ENCODE data around the gene RBM25.

RBM25 gene

GRCh38 chr14:73055251-73055650, 3.1 kb upstream of the RBM25 start:
- Mint-ChIP-seq H3K36me3 (ENCODE audit: low read depth) (peaks cover 6% of the 10 kb centered on the region), H3K27me3 (no peaks in the 10 kb centered on the region), H3K4me1 (peaks cover 15% of the 10 kb centered on the region), H3K27ac (no peak overlapping the region), H3K4me3 (no peak overlapping the region), H3K9me3 (no peaks in the 10 kb centered on the region)
- no peak for DNase-seq
- ATAC-seq: no peak

- no peak for ATAC-seq
- Mint-ChIP-seq H3K36me3 (ENCODE audit: low read depth) (peaks cover 25% of the 10 kb centered on the region), H3K4me3 (no peak overlapping the region), H3K4me1 (peaks cover 39% of the 10 kb centered on the region), H3K27me3 (no peaks in the 10 kb centered on the region), H3K27ac (no peak overlapping the region), H3K9me3 (no peaks in the 10 kb centered on the region)
- no peak for DNase-seq
Observed at GRCh38 chr14:73057944-73058223, 450 bp upstream of the RBM25 start.

GRCh38 chr14:73058922-73059673, 764 bp downstream of the RBM25 start:
- peak; percentile 3 for ATAC-seq
- Mint-ChIP-seq H3K9me3 (no peaks in the 10 kb centered on the region), H3K36me3 (ENCODE audit: low read depth) (peaks cover 35% of the 10 kb centered on the region), H3K27me3 (no peaks in the 10 kb centered on the region), H3K4me3 (no peak overlapping the region), H3K27ac (no peak overlapping the region), H3K4me1 (peaks cover 49% of the 10 kb centered on the region)
- no peak for DNase-seq

GRCh38 chr14:73069585-73069984, 11.3 kb downstream of the RBM25 start:
- Mint-ChIP-seq H3K27ac (no peak overlapping the region), H3K4me1 (peaks cover 23% of the 10 kb centered on the region)

GRCh38 chr14:73091044-73091443, 32.7 kb downstream of the RBM25 start:
- no peak overlapping the region for H3K4me3 Mint-ChIP-seq
- peaks cover 49% of the 10 kb centered on the region for H3K36me3 Mint-ChIP-seq (ENCODE audit: low read depth)
- H3K4me1 Mint-ChIP-seq: peaks cover 5% of the 10 kb centered on the region
- H3K9me3 Mint-ChIP-seq: no peaks in the 10 kb centered on the region
- H3K27me3 Mint-ChIP-seq: no peaks in the 10 kb centered on the region
- ATAC-seq (no peak), DNase-seq (no peak)
- no peak overlapping the region for H3K27ac Mint-ChIP-seq

More at GRCh38 chr14:73069585-73069984, 11.3 kb downstream of the RBM25 start:
- no peaks in the 10 kb centered on the region for H3K27me3 Mint-ChIP-seq
- ATAC-seq (no peak), DNase-seq (no peak)
- H3K9me3 Mint-ChIP-seq: no peaks in the 10 kb centered on the region
- peaks cover 42% of the 10 kb centered on the region for H3K36me3 Mint-ChIP-seq (ENCODE audit: low read depth)
- no peak overlapping the region for H3K4me3 Mint-ChIP-seq

- Mint-ChIP-seq H3K36me3 (ENCODE audit: low read depth) (peaks cover 34% of the 10 kb centered on the region), H3K9me3 (no peaks in the 10 kb centered on the region), H3K4me3 (no peak overlapping the region), H3K27me3 (no peaks in the 10 kb centered on the region), H3K27ac (no peak overlapping the region), H3K4me1 (no peaks in the 10 kb centered on the region)
- ATAC-seq (no peak), DNase-seq (no peak)
Observed at GRCh38 chr14:73097421-73097820, 39.1 kb downstream of the RBM25 start.

- no peak overlapping the region for H3K27ac Mint-ChIP-seq
- peaks cover 36% of the 10 kb centered on the region for H3K36me3 Mint-ChIP-seq (ENCODE audit: low read depth)
- no peak for DNase-seq
- H3K27me3 Mint-ChIP-seq: no peaks in the 10 kb centered on the region
- H3K4me1 Mint-ChIP-seq: no peaks in the 10 kb centered on the region
- H3K9me3 Mint-ChIP-seq: no peaks in the 10 kb centered on the region
- H3K4me3 Mint-ChIP-seq: no peak overlapping the region
- no peak for ATAC-seq
Observed at GRCh38 chr14:73100334-73100733, 42.0 kb downstream of the RBM25 start.

GRCh38 chr14:73102806-73103497, 44.6 kb downstream of the RBM25 start:
- Mint-ChIP-seq H3K27ac (peak overlapping the region; percentile 0), H3K27me3 (no peaks in the 10 kb centered on the region), H3K9me3 (no peaks in the 10 kb centered on the region), H3K4me1 (no peaks in the 10 kb centered on the region), H3K36me3 (ENCODE audit: low read depth) (peaks cover 44% of the 10 kb centered on the region), H3K4me3 (no peak overlapping the region)
- DNase-seq (no peak), ATAC-seq (no peak)

GRCh38 chr14:73105050-73105449, 46.7 kb downstream of the RBM25 start:
- DNase-seq (no peak), ATAC-seq (no peak)
- H3K27ac Mint-ChIP-seq: no peak overlapping the region
- no peak overlapping the region for H3K4me3 Mint-ChIP-seq
- no peaks in the 10 kb centered on the region for H3K9me3 Mint-ChIP-seq
- peaks cover 49% of the 10 kb centered on the region for H3K36me3 Mint-ChIP-seq (ENCODE audit: low read depth)
- no peaks in the 10 kb centered on the region for H3K27me3 Mint-ChIP-seq
- no peaks in the 10 kb centered on the region for H3K4me1 Mint-ChIP-seq

- H3K4me3 Mint-ChIP-seq: no peak overlapping the region
- H3K27me3 Mint-ChIP-seq: no peaks in the 10 kb centered on the region
- H3K9me3 Mint-ChIP-seq: no peaks in the 10 kb centered on the region
- H3K36me3 Mint-ChIP-seq (ENCODE audit: low read depth): peaks cover 48% of the 10 kb centered on the region
- no peaks in the 10 kb centered on the region for H3K4me1 Mint-ChIP-seq
- no peak for DNase-seq
- H3K27ac Mint-ChIP-seq: peak overlapping the region; percentile 19
- no peak for ATAC-seq
Observed at GRCh38 chr14:73105727-73106126, 47.4 kb downstream of the RBM25 start.

GRCh38 chr14:73116079-73116665, 57.8 kb downstream of the RBM25 start:
- Mint-ChIP-seq H3K27me3 (no peaks in the 10 kb centered on the region), H3K36me3 (ENCODE audit: low read depth) (peaks cover 67% of the 10 kb centered on the region), H3K27ac (peak overlapping the region; percentile 36), H3K9me3 (no peaks in the 10 kb centered on the region), H3K4me3 (no peak overlapping the region), H3K4me1 (peaks cover 4% of the 10 kb centered on the region)
- no peak for DNase-seq
- no peak for ATAC-seq

- Mint-ChIP-seq H3K4me3 (no peak overlapping the region), H3K9me3 (no peaks in the 10 kb centered on the region), H3K27me3 (no peaks in the 10 kb centered on the region), H3K27ac (no peak overlapping the region), H3K36me3 (ENCODE audit: low read depth) (peaks cover 50% of the 10 kb centered on the region), H3K4me1 (no peaks in the 10 kb centered on the region)
- DNase-seq (no peak), ATAC-seq (no peak)
Observed at GRCh38 chr14:73124180-73124894, 66.0 kb downstream of the RBM25 start.

GRCh38 chr14:73125169-73125588, 66.8 kb downstream of the RBM25 start:
- Mint-ChIP-seq H3K4me1 (no peaks in the 10 kb centered on the region), H3K27ac (no peak overlapping the region), H3K4me3 (no peak overlapping the region), H3K36me3 (ENCODE audit: low read depth) (peaks cover 41% of the 10 kb centered on the region), H3K27me3 (no peaks in the 10 kb centered on the region), H3K9me3 (no peaks in the 10 kb centered on the region)
- ATAC-seq: no peak
- no peak for DNase-seq

GRCh38 chr14:73125746-73126145, 67.4 kb downstream of the RBM25 start:
- peaks cover 38% of the 10 kb centered on the region for H3K36me3 Mint-ChIP-seq (ENCODE audit: low read depth)
- H3K4me1 Mint-ChIP-seq: no peaks in the 10 kb centered on the region
- H3K27ac Mint-ChIP-seq: no peak overlapping the region
- no peak overlapping the region for H3K4me3 Mint-ChIP-seq
- no peak for ATAC-seq
- no peaks in the 10 kb centered on the region for H3K27me3 Mint-ChIP-seq
- DNase-seq: no peak
- no peaks in the 10 kb centered on the region for H3K9me3 Mint-ChIP-seq

GRCh38 chr14:73133795-73134194, 75.5 kb downstream of the RBM25 start:
- Mint-ChIP-seq H3K4me3 (no peak overlapping the region), H3K27ac (no peak overlapping the region), H3K36me3 (ENCODE audit: low read depth) (peaks cover 5% of the 10 kb centered on the region)

More at GRCh38 chr14:73133795-73134194, 75.5 kb downstream of the RBM25 start:
- Mint-ChIP-seq H3K9me3 (peaks cover 15% of the 10 kb centered on the region), H3K4me1 (peaks cover 21% of the 10 kb centered on the region), H3K27me3 (no peaks in the 10 kb centered on the region)
- DNase-seq (no peak), ATAC-seq (no peak)
